Ascending aorta (tissue), 2 donors: Measurements from ENCODE around the gene RMDN2. TPM values are rescaled to one million over a fixed set of nuclear protein-coding genes. Genes with fewer than 3 reads are reported as not detected.

Source experiments
- DNase-seq, 2 donors: peaks; one replicate each; pipeline ENCODE4 v3.0.0-alpha.2; 2019; ENCODE audit warnings: low spot score in 2 of 2
- H3K27ac ChIP-seq, 2 donors: fragments of 200-600 bp; sonication (generic); one replicate each; pipeline ENCODE4 v1.5.1; 2016 to 2017; ENCODE audit warnings: mild to moderate bottlenecking in 1 of 2
- H3K27me3 ChIP-seq: fragments of 200-600 bp; sonication (generic); one replicate; pipeline ENCODE4 v1.5.1; 2017
- H3K36me3 ChIP-seq, 2 donors: fragments of 200-600 bp; sonication (generic); one replicate each; pipeline ENCODE4 v1.5.1; 2016
- H3K4me1 ChIP-seq, 2 donors: fragments of 200-600 bp; sonication (generic); one replicate each; pipeline ENCODE4 v1.5.1; 2016 to 2017; ENCODE audit warnings: mild to moderate bottlenecking in 1 of 2
- H3K4me3 ChIP-seq, 2 donors: fragments of 200-600 bp; sonication (generic); one replicate each; pipeline ENCODE4 v1.5.1; 2016 to 2017; ENCODE audit warnings: mild to moderate bottlenecking in 1 of 2
- H3K9me3 ChIP-seq, 2 donors: fragments of 200-600 bp; sonication (generic); one replicate each; pipeline ENCODE4 v1.5.1; 2016
- CTCF ChIP-seq, 3 experiments: fragments of 200-600 bp in 2 of 3; fragments of 450-650 bp in 1 of 3; sonication (generic) in 2 of 3; IDR thresholded peaks; one replicate each; pipeline ENCODE4 v1.5.1; 2016 to 2019; ENCODE audit warnings: antibody characterized with exemption in 3 of 3, mild to moderate bottlenecking in 1 of 3, moderate library complexity in 1 of 3
- intact Hi-C: fragments of 100-400 bp; cut with DNase I; formaldehyde crosslinking; loops from one replicate; pipeline ENCODE4 v1.15.1; 2023
- total RNA-seq: library from RNA; depleted of rRNA; stranded (reverse); fragments of >200 nt; gene quantifications from one replicate; pipeline ENCODE4 v1.1.0, GENCODE V29; 2016

RMDN2 gene
- total RNA-seq, 1 donor from 2014 or later, result 0.21 TPM

- TF ChIP-seq CTCF (IDR thresholded peaks at IDR 0.05), result no peak
- intact Hi-C loops, result no loop called here
Measured at GRCh38 chr2:37985333-37985732, 60.2 kb downstream of the RMDN2 start.

GRCh38 chr2:37987098-37987775 lies 62.1 kb downstream of the RMDN2 start:
- intact Hi-C loops, result no loop called here
- Histone ChIP-seq H3K36me3 (no peaks in the 10 kb centered on the region), H3K27ac (no peak overlapping the region), H3K27me3 (no peaks in the 10 kb centered on the region), H3K9me3 (no peaks in the 10 kb centered on the region), H3K4me3 (no peak overlapping the region), H3K4me1 (no peaks in the 10 kb centered on the region)
- DNase-seq, result no peak
- TF ChIP-seq CTCF (IDR thresholded peaks at IDR 0.05), result no peak

More at GRCh38 chr2:37985333-37985732, 60.2 kb downstream of the RMDN2 start:
- no peaks in the 10 kb centered on the region for H3K36me3 ChIP-seq
- DNase-seq, result no peak
- H3K4me1 ChIP-seq, result no peaks in the 10 kb centered on the region
- H3K27ac ChIP-seq, result no peak overlapping the region
- no peaks in the 10 kb centered on the region for H3K27me3 ChIP-seq
- no peak overlapping the region for H3K4me3 ChIP-seq
- H3K9me3 ChIP-seq, result no peaks in the 10 kb centered on the region

- no peak overlapping the region for H3K4me3 ChIP-seq
- no peaks in the 10 kb centered on the region for H3K9me3 ChIP-seq
- intact Hi-C loops, result no loop called here
- no peak for DNase-seq
- TF ChIP-seq CTCF (IDR thresholded peaks at IDR 0.05), result no peak
- no peaks in the 10 kb centered on the region for H3K36me3 ChIP-seq
- no peaks in the 10 kb centered on the region for H3K27me3 ChIP-seq
- H3K27ac ChIP-seq, result no peak overlapping the region
- H3K4me1 ChIP-seq, result no peaks in the 10 kb centered on the region
Measured at GRCh38 chr2:37992601-37993000, 67.5 kb downstream of the RMDN2 start.

GRCh38 chr2:37993143-37993542 lies 68.1 kb downstream of the RMDN2 start:
- Histone ChIP-seq H3K36me3 (no peaks in the 10 kb centered on the region), H3K27ac (no peak overlapping the region), H3K4me3 (no peak overlapping the region), H3K4me1 (no peaks in the 10 kb centered on the region), H3K9me3 (no peaks in the 10 kb centered on the region), H3K27me3 (no peaks in the 10 kb centered on the region)
- TF ChIP-seq CTCF (IDR thresholded peaks at IDR 0.05), result no peak
- DNase-seq, result no peak
- intact Hi-C loops, result no loop called here

GRCh38 chr2:37997629-37998028 lies 72.5 kb downstream of the RMDN2 start:
- Histone ChIP-seq H3K9me3 (no peaks in the 10 kb centered on the region), H3K27me3 (no peaks in the 10 kb centered on the region), H3K36me3 (peaks cover 0 to 9% of the 10 kb centered on the region in 2 donors), H3K27ac (no peak overlapping the region), H3K4me1 (no peaks in the 10 kb centered on the region), H3K4me3 (no peak overlapping the region)
- intact Hi-C loops, result no loop called here
- DNase-seq, result no peak
- no peak for TF ChIP-seq CTCF (IDR thresholded peaks at IDR 0.05)
